Loucy (cell line): ENCODE results near the gene ISM1.

Source experiments
- H2AFZ ChIP-seq: fragments of 200-600 bp; sonication (generic); 2 replicates; pipeline ENCODE4 v1.6.0; 2016; ENCODE audit warnings: antibody characterized with exemption, mild to moderate bottlenecking, low read length, moderate library complexity
- H3F3A ChIP-seq: fragments of 200-600 bp; 2 replicates; pipeline ENCODE4 v1.6.0; 2016; ENCODE audit warnings: antibody characterized with exemption, low read depth, mild to moderate bottlenecking
- H3K27me3 ChIP-seq: fragments of 200-600 bp; sonication (generic); 2 replicates; pipeline ENCODE4 v1.6.1; 2014; ENCODE audit warnings: low read length, mild to moderate bottlenecking; ENCODE audit not compliant: insufficient read depth, poor library complexity, severe bottlenecking
- H3K36me3 ChIP-seq: fragments of 200-600 bp; sonication (generic); 2 replicates; pipeline ENCODE4 v1.6.1; 2016; ENCODE audit warnings: low read length; ENCODE audit not compliant: insufficient read depth
- H3K4me1 ChIP-seq: fragments of 200-600 bp; sonication (generic); 2 replicates; pipeline ENCODE4 v1.5.1; 2014; ENCODE audit warnings: low read length, mild to moderate bottlenecking; ENCODE audit not compliant: insufficient read depth, poor library complexity, severe bottlenecking
- H3K4me2 ChIP-seq: fragments of 200-600 bp; sonication (generic); 2 replicates; pipeline ENCODE4 v1.6.0; 2014; ENCODE audit warnings: antibody characterized with exemption, low read length, low read depth, mild to moderate bottlenecking; ENCODE audit not compliant: poor library complexity, severe bottlenecking
- H3K4me3 ChIP-seq: fragments of 200-600 bp; sonication (generic); 2 replicates; pipeline ENCODE4 v1.5.1; 2014; ENCODE audit warnings: low read length, mild to moderate bottlenecking, mixed read lengths; ENCODE audit not compliant: poor library complexity, severe bottlenecking
- H3K79me2 ChIP-seq: fragments of 200-600 bp; sonication (generic); 2 replicates; pipeline ENCODE4 v1.6.1; 2014; ENCODE audit warnings: low read length; ENCODE audit not compliant: insufficient read depth
- H3K9ac ChIP-seq: fragments of 200-600 bp; sonication (generic); 2 replicates; pipeline ENCODE4 v1.6.0; 2014; ENCODE audit warnings: mild to moderate bottlenecking, low read depth, low read length, moderate library complexity; ENCODE audit not compliant: poor library complexity, severe bottlenecking
- H3K9me2 ChIP-seq: fragments of 200-600 bp; sonication (generic); replicated peaks from 2 replicates; pipeline ENCODE4 v1.6.1; 2016; ENCODE audit warnings: low read depth, low read length, mixed read lengths
- H3K9me3 ChIP-seq: fragments of 200-600 bp; sonication (generic); 2 replicates; pipeline ENCODE4 v1.6.1; 2014; ENCODE audit warnings: mild to moderate bottlenecking, antibody characterized with exemption, low read length, low read depth; ENCODE audit not compliant: insufficient read depth
- H4K20me1 ChIP-seq: fragments of 200-600 bp; sonication (generic); 2 replicates; pipeline ENCODE4 v1.6.0; 2014; ENCODE audit warnings: antibody characterized with exemption, low read length, mild to moderate bottlenecking; ENCODE audit not compliant: insufficient read depth, poor library complexity, severe bottlenecking
- EZH2phosphoT487 ChIP-seq: fragments of 200-600 bp; IDR thresholded peaks from 2 replicates; pipeline ENCODE4 v1.6.1; 2018; ENCODE audit warnings: antibody characterized with exemption, mild to moderate bottlenecking, moderate library complexity, borderline replicate concordance
- TF ChIP-seq, protein P1 (sequence below): fragments of 200-600 bp; sonication (generic); conservative IDR thresholded peaks from 2 replicates; pipeline ENCODE4 v1.5.1; 2014; ENCODE audit warnings: mild to moderate bottlenecking, antibody characterized with exemption, low read length

Gene ISM1

DNA sequence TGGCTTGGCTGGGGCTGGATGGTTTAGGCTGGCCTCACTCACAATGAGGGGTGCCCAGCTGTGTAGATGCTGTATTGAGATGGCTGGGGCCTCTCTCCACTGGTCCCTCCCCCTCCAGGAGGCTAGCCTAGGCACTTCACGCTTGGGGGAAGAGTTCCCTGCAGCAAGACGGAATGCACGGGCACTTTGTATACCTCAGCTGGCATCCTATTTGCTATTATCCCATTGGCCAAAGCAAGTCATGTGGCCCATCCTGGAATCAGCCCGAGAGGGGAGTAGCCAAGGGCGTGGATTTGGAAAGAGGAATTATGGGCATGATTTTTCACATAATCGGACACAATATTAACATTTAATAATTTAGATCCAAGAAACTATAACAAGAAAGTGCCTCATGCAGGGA lies 64.3 kb downstream of the ISM1 start:
- H3K36me3 ChIP-seq, result no peaks in the 10 kb centered on the region
- no peaks in the 10 kb centered on the region for H3K4me1 ChIP-seq
- no peak overlapping the region for H2AFZ ChIP-seq
- H3K4me2 ChIP-seq, result no peak overlapping the region
- no peaks in the 10 kb centered on the region for H4K20me1 ChIP-seq
- no peak for TF ChIP-seq EZH2phosphoT487
- TF ChIP-seq, protein P1, sequence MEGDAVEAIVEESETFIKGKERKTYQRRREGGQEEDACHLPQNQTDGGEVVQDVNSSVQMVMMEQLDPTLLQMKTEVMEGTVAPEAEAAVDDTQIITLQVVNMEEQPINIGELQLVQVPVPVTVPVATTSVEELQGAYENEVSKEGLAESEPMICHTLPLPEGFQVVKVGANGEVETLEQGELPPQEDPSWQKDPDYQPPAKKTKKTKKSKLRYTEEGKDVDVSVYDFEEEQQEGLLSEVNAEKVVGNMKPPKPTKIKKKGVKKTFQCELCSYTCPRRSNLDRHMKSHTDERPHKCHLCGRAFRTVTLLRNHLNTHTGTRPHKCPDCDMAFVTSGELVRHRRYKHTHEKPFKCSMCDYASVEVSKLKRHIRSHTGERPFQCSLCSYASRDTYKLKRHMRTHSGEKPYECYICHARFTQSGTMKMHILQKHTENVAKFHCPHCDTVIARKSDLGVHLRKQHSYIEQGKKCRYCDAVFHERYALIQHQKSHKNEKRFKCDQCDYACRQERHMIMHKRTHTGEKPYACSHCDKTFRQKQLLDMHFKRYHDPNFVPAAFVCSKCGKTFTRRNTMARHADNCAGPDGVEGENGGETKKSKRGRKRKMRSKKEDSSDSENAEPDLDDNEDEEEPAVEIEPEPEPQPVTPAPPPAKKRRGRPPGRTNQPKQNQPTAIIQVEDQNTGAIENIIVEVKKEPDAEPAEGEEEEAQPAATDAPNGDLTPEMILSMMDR, result no peak
- H3K4me3 ChIP-seq, result no peak overlapping the region
- H3K79me2 ChIP-seq, result no peaks in the 10 kb centered on the region
- H3K9me3 ChIP-seq, result no peaks in the 10 kb centered on the region
- H3K9ac ChIP-seq, result no peak overlapping the region
- no peaks in the 10 kb centered on the region for H3K9me2 ChIP-seq
- H3K27me3 ChIP-seq, result no peaks in the 10 kb centered on the region
- H3F3A ChIP-seq, result no peaks in the 10 kb centered on the region

DNA sequence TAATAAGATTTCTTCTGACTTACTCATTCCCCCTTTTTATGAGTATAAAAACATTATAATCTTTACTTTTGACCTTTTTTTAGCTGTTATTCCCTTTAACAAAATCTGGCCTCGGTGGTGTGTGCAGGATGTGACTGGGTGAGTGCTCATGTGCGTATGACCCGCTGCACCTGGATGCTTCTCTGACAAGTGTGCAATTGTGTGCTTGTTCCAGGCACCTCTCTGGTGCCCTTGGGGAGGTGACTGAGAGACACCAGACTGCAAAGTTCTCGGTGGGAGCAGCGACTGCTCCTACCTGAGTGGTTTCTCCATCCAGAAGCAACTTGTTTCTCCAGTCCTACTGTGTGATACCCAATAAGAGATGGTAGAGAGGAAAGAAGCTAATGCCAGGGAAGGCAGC lies 65.0 kb downstream of the ISM1 start:
- Histone ChIP-seq H2AFZ (no peak overlapping the region), H3F3A (no peaks in the 10 kb centered on the region), H3K9me2 (no peaks in the 10 kb centered on the region), H3K79me2 (no peaks in the 10 kb centered on the region), H4K20me1 (no peaks in the 10 kb centered on the region), H3K9me3 (no peaks in the 10 kb centered on the region), H3K9ac (no peak overlapping the region), H3K4me1 (no peaks in the 10 kb centered on the region), H3K4me3 (no peak overlapping the region), H3K27me3 (no peaks in the 10 kb centered on the region), H3K36me3 (no peaks in the 10 kb centered on the region), H3K4me2 (no peak overlapping the region)
- TF ChIP-seq EZH2phosphoT487, result no peak
- TF ChIP-seq, protein P1, result no peak

GRCh38 chr20:13286607-13287006 lies 65.5 kb downstream of the ISM1 start:
- TF ChIP-seq EZH2phosphoT487, result no peak
- TF ChIP-seq, protein P1, result no peak
- no peak overlapping the region for H3K4me2 ChIP-seq
- no peaks in the 10 kb centered on the region for H3F3A ChIP-seq
- H3K36me3 ChIP-seq, result no peaks in the 10 kb centered on the region
- H3K27me3 ChIP-seq, result no peaks in the 10 kb centered on the region
- H3K4me3 ChIP-seq, result no peak overlapping the region
- no peaks in the 10 kb centered on the region for H3K9me2 ChIP-seq
- H3K9ac ChIP-seq, result no peak overlapping the region
- no peaks in the 10 kb centered on the region for H3K79me2 ChIP-seq
- H3K4me1 ChIP-seq, result no peaks in the 10 kb centered on the region
- H3K9me3 ChIP-seq, result no peaks in the 10 kb centered on the region
- no peak overlapping the region for H2AFZ ChIP-seq
- H4K20me1 ChIP-seq, result no peaks in the 10 kb centered on the region
